HG03103 (cell line): ENCODE data around the gene RAMP1.
"Not testable (repeated sequence)": the region's sequence is repeated elsewhere in the genome, so short reads cannot be mapped to it uniquely, and the experiment has no call there.

ENCODE experiments used
- ATAC-seq: cut with Tn5 transposase; IDR thresholded peaks from one replicate; pipeline ENCODE4 v1.9.1; 2021; ENCODE audit warnings: low read depth; ENCODE audit not compliant: unreplicated experiment

Gene RAMP1

GRCh38 chr2:237942513-237942899 lies 83.1 kb downstream of the RAMP1 start:
- ATAC-seq = no peak

- no peak for ATAC-seq
Measured at GRCh38 chr2:237943395-237944094, 84.1 kb downstream of the RAMP1 start.

- ATAC-seq = no peak
Measured at GRCh38 chr2:237944302-237944701, 84.9 kb downstream of the RAMP1 start.

DNA sequence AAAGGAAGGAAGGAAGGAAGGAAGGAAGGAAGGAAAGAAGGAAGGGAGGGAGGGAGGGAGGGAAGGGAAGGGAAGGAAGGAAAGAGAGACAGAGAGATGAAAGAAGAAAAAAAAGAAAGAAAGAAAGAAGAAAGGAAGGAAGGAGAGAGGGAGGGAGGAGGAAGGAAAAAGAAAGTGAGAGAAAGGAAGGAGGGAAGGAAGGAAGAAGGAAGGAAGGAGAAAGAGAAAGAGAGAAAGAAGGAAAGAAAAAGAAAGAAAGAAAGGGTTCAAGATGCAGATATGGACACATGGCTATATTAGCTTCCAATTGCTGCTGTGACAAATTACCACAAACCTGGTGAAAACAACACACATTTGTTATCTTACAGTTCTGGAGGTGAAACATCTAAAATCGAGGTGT lies 87.0 kb downstream of the RAMP1 start:
- no peak for ATAC-seq

GRCh38 chr2:237951354-237951753 lies 91.9 kb downstream of the RAMP1 start:
- not testable (repeated sequence) for ATAC-seq

DNA sequence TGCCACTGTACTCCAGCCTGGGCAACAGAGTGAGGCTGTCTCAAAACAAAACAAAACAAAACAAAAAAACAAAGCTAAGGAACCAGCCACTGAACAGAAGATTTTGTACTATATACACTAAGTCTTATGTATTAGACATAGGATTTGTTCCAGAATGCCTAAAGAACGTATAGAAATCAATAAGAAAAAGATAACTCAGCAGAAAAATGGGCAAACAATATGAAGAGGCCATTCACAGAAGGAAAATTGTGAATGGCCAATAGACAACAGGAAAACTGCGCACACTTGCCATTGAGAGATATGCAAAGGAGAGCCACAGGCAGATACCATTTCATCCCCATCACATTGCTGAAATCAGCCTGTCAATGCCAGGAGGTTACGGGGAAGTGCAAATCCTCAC lies 92.5 kb downstream of the RAMP1 start:
- no peak for ATAC-seq

- no peak for ATAC-seq
Measured at GRCh38 chr2:237952851-237953250, 93.4 kb downstream of the RAMP1 start.

DNA sequence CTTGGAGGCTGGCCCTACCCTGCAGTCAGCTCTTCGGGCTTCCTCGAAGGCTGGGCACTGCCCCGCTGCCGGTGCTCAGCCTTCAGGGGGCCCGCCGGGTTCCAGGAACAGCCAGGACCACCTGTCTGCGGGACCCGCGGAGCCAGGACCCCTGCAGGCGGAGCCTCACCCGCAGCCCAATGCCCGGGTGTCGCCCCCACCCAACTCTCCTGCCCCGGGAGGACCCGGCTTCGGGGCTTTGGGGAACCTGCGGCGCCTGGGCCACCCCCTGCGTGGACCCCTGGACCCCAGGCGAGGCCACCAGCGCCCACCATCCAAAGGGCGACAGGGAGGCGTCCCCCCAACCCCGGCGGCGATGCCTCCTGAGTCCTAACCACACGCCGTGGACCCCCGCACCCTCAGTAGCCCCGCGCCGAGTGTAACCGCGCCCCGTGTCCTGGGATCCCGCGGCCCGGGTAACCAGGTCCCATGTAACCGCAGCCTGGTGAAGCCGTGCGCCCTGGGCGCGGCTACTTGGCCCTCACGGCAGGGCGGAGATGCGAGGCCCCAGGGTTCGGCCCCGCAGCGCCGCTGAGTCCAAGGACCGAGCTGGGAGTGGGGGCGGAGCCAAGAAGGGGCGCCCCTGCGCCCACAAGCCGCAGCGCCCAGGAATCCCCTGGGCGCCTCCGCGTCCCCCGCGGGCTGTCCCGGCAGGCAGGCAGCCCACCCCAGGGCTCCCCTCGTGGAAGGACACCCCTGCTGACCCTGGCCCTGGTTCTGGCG lies 96.4 kb downstream of the RAMP1 start:
- no peak for ATAC-seq

DNA sequence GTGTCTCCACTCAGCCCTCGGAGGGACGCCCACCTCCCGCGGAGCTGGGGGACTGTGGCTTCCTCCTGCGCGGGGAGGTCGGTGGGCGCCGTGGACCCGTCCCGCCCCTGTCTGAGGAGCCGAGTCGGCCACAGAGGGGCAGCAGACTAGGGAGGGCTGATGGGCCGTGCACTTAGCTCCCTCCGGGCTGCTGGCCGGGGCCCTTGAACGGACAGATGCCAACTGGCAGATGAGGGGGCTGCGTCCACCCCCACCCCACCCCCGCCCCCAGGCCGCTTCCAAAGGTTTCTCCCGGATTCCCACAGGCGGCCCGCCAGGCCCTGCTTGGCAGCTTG lies 96.9 kb downstream of the RAMP1 start:
- no peak for ATAC-seq

- no peak for ATAC-seq
Measured at GRCh38 chr2:237961637-237962036, 102.2 kb downstream of the RAMP1 start.
